ENCODE measurements around the gene PRKAR1B. TPM values are rescaled to one million over a fixed set of nuclear protein-coding genes. Genes with fewer than 3 reads are reported as not detected.
A peak's percentile ranks its signal among the peaks of the same experiment; 100 is the strongest.

The PRKAR1B gene
- total RNA-seq, 4 donors from 2014 or later = 1.2 to 12.5 (median 3.6) TPM

GRCh38 chr7:509426-510130 is 217.5 kb downstream of the PRKAR1B start:
- DNase-seq = no peak

DNA sequence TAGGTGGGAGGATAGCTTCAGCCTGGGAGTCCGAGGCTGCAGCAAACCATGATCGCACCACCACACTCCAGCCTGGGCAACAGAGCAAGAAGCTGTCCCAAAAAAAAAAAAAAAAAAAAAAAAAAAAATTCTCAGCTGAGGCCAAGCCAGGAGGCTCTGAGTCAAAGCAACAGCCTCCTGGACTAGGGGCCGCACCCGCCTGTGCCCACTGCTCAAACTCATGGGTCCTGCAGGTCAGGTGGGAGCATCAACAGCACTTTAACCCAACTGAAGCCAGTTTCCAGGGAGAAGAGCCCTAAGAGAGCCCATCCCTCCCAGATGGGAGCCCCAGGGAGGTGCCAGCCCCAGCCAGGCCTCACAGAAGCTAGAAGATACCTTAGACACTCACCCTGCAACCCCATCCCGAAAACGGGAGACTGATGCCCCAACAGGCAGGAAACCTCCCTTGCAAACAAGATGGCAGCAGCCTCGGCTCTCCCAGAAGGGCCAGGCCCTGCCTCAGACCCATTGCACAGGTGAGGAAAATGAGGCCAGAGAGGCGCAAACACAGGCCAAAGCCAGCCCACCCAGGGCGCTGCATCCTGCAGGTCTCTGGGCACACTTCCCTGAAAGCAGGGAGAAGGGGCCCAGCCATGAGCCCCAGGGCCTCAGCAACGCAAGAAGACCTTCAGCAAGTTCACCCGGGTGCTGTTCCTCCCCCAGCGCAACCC is 218.5 kb downstream of the PRKAR1B start:
- intact Hi-C loops (cut with DNase I; ENCODE audit: low total_unique reads) = no loop called here
- DNase-seq (no peak), ATAC-seq (no peak)
- in situ Hi-C loops (cut with MboI; ENCODE audit: low sequenced_read_pairs in 4 of 4) = no loop called here
- Histone ChIP-seq H3K4me3 (no peak overlapping the region), H3K9me3 (no peaks in the 10 kb centered on the region), H3K27ac (no peak overlapping the region), H3K27me3 (no peaks in the 10 kb centered on the region), H3K36me3 (peaks cover 0 to 17% of the 10 kb centered on the region in 2 donors), H3K4me1 (peaks cover 15 to 31% of the 10 kb centered on the region in 2 donors)
- no peak for TF ChIP-seq POLR2A (IDR thresholded peaks at IDR 0.05)
- TF ChIP-seq, protein P1, sequence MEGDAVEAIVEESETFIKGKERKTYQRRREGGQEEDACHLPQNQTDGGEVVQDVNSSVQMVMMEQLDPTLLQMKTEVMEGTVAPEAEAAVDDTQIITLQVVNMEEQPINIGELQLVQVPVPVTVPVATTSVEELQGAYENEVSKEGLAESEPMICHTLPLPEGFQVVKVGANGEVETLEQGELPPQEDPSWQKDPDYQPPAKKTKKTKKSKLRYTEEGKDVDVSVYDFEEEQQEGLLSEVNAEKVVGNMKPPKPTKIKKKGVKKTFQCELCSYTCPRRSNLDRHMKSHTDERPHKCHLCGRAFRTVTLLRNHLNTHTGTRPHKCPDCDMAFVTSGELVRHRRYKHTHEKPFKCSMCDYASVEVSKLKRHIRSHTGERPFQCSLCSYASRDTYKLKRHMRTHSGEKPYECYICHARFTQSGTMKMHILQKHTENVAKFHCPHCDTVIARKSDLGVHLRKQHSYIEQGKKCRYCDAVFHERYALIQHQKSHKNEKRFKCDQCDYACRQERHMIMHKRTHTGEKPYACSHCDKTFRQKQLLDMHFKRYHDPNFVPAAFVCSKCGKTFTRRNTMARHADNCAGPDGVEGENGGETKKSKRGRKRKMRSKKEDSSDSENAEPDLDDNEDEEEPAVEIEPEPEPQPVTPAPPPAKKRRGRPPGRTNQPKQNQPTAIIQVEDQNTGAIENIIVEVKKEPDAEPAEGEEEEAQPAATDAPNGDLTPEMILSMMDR (IDR thresholded peaks at IDR 0.05 in 4 of 5, conservative IDR thresholded peaks at IDR 0.05 in 1 of 5) = no peak

More at GRCh38 chr7:509426-510130, 217.5 kb downstream of the PRKAR1B start:
- no peaks in the 10 kb centered on the region for H3K9me3 ChIP-seq
- no peaks in the 10 kb centered on the region for H3K27me3 ChIP-seq
- intact Hi-C loops (cut with DNase I; ENCODE audit: low total_unique reads) (no loop called here), in situ Hi-C loops (cut with MboI; ENCODE audit: low sequenced_read_pairs in 4 of 4) (no loop called here)
- H3K36me3 ChIP-seq = peaks cover 0 to 17% of the 10 kb centered on the region in 2 donors
- H3K4me1 ChIP-seq = peaks cover 16 to 30% of the 10 kb centered on the region in 2 donors
- no peak for TF ChIP-seq POLR2A (IDR thresholded peaks at IDR 0.05)
- H3K27ac ChIP-seq = no peak overlapping the region
- H3K4me3 ChIP-seq = no peak overlapping the region
- ATAC-seq = no peak

DNA sequence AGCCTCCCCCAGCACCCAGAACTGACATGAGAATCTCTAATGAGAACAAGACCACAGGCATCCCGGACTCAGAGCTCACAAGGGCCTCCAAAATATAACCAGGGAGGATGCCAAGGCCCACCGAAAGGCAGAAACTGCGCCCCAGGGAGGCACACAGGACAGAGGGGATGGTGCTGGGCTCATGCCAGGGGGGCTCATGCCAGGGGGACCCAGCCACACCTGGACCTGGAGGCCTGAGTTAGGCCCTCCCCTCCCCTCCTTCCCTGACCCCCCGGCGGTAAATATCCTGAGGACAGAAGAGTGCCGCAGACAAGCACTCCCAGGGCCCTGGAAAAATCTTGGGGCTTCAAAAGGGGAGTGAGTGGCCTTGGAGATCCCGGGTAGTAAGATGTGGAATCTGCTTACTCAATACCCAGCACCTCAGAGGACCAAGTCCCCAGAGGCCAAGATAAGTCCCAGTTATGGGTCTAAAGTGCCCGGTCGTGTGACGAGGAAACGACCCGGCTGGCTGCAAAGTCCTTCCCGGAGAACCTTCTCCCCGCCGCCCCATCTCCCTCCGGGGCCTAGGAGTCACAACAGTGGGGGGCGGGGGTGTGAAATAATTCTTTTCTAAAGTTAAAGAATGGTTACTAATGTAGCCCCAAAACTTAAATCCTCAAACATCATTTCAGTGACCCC is 219.3 kb downstream of the PRKAR1B start:
- no peak for DNase-seq
- Histone ChIP-seq H3K27me3 (no peaks in the 10 kb centered on the region), H3K27ac (no peak overlapping the region), H3K4me1 (peaks cover 8 to 29% of the 10 kb centered on the region in 2 donors), H3K9me3 (no peaks in the 10 kb centered on the region), H3K36me3 (peaks cover 0 to 17% of the 10 kb centered on the region in 2 donors), H3K4me3 (no peak overlapping the region)
- no peak for ATAC-seq
- in situ Hi-C loops (cut with MboI; ENCODE audit: low sequenced_read_pairs in 4 of 4) = no loop called here
- intact Hi-C loops (cut with DNase I; ENCODE audit: low total_unique reads) = no loop called here
- TF ChIP-seq, protein P1 (IDR thresholded peaks at IDR 0.05 in 4 of 5, conservative IDR thresholded peaks at IDR 0.05 in 1 of 5) = no peak
- no peak for TF ChIP-seq POLR2A (IDR thresholded peaks at IDR 0.05)

DNA sequence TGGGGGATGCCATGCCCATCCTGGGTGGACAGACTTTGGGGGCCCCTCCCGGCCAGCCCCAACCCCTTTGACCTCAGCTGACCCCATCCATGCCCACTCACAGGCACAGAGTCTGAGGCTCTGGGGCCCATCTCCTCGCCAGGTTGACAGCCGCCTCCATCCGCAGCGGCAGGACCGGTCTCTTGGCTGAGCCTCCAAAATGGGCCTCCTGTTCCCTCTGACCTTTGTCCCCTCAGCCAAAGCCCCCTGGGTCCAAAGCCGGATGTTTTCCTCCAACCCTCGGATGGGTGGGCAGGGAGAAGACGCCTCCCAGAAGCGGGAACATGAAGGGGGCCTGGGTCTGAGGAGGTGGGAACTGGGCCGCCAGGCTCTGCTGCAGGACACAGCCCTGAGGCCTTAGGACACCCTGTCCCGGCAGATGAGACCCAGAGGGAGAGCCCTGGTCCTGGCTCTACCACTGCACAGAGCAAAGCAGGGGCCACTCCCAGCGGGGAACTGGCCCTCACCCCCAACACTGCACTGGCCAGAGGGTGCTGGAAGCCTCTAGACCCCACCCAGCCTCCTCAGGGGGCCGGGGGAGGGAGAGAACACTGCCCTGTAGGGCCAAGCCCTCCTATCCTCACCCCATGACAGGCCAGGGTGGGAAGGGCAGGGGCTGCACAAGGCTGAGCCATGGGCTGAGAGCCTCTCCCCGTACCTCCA is 220.0 kb downstream of the PRKAR1B start:
- Histone ChIP-seq H3K4me3 (no peak overlapping the region), H3K27ac (peak overlapping the region in 1 of 4 donors; percentile 9), H3K4me1 (peaks cover 8 to 22% of the 10 kb centered on the region in 2 donors), H3K9me3 (no peaks in the 10 kb centered on the region), H3K27me3 (no peaks in the 10 kb centered on the region), H3K36me3 (peaks cover 0 to 17% of the 10 kb centered on the region in 2 donors)
- TF ChIP-seq POLR2A (IDR thresholded peaks at IDR 0.05) = no peak
- TF ChIP-seq, protein P1 (IDR thresholded peaks at IDR 0.05 in 4 of 5, conservative IDR thresholded peaks at IDR 0.05 in 1 of 5) = no peak
- ATAC-seq (no peak), DNase-seq (peak in 1 of 2 donors; percentile 9)
- in situ Hi-C loops (cut with MboI; ENCODE audit: low sequenced_read_pairs in 4 of 4) = no loop called here
- intact Hi-C loops (cut with DNase I; ENCODE audit: low total_unique reads) = no loop called here

All from gastrocnemius medialis (tissue), 4 donors.